ENCODE results near the gene MDFIC.

Gene MDFIC

DNA sequence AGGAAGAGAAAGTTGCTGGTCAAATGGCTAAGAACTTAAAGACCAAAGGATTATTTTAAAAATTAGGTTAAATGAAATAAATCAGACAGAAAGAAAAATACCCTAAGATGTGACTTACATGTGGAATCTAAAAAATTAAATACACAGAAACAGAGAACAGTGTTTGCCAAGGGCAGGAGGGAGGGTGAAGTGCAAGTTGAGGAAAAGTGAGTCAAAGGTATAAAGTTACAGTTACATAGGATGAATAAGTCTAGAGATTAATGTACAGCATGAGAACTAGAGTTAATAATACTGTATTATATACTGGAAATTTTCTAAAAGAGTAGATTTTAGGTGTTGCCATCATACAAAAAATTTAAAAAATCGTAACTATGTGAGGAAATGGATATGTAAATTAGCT lies 146.3 kb downstream of the MDFIC start:
- H3K36me3 ChIP-seq (ENCODE audit: control insufficient read depth, insufficient read depth, low read length) = no peaks in the 10 kb centered on the region
- WGBS, 2 experiments = no CpG with 5 or more reads among the region's 1 CpG

More for the DNA sequence above, 146.3 kb downstream of the MDFIC start:
- Histone ChIP-seq H3K9me3 (ENCODE audit: control insufficient read depth, low read length) (no peaks in the 10 kb centered on the region), H3K27me3 (ENCODE audit: control insufficient read depth, insufficient read depth, low read length, poor library complexity, severe bottlenecking) (no peaks in the 10 kb centered on the region), H3K27ac (ENCODE audit: insufficient read depth, low read depth, low read length, poor library complexity, severe bottlenecking) (no peak overlapping the region), H3K4me1 (ENCODE audit: control insufficient read depth, insufficient read depth, low read length) (no peaks in the 10 kb centered on the region), H3K4me3 (ENCODE audit: insufficient read depth, low read depth, low read length) (no peak overlapping the region)

All from ectodermal cell (in vitro differentiated cells).